HG02840 (cell line): ENCODE results near the gene FDX1.

Experiments
- ATAC-seq: cut with Tn5 transposase; IDR thresholded peaks from one replicate; pipeline ENCODE4 v1.9.1; 2021; ENCODE audit warnings: mild to moderate bottlenecking, moderate library complexity, moderate number of reproducible peaks; ENCODE audit not compliant: unreplicated experiment, low FRiP score

Gene FDX1

DNA sequence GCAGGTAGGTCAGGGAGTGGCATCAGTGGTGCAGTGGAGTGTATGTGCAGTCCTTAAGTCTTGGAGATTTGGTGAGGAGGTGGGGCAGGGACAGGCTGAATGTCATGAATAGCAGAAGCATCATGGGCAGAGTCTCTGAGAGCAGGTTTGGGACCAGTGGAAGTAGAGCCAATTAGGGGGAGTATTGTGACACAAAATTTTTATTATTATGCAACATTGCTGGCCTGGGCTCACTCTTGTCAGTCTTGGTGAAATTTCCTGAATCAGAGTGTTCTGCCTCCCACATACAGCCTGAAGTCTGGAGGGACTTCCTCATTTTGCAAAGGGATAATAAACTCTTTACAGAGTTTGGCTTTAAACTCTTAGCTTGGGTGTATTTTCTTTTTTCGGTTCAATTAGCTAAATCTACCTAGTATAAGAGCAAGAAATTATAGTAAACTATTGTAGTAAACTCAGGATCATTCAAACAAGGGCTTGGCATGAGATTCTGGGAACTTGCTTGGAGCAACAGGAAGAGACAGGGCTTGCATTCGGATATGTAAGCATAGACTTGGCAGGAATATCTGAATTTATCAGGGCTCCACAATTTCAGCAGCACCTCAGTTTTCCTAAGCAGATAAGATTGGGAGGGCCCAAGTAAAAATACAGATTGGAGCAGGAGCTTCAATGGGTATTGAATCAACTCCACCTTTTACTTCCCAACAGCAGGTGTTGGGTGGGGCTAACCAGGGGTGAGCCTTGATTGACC is 67.7 kb downstream of the FDX1 start:
- no peak for ATAC-seq

DNA sequence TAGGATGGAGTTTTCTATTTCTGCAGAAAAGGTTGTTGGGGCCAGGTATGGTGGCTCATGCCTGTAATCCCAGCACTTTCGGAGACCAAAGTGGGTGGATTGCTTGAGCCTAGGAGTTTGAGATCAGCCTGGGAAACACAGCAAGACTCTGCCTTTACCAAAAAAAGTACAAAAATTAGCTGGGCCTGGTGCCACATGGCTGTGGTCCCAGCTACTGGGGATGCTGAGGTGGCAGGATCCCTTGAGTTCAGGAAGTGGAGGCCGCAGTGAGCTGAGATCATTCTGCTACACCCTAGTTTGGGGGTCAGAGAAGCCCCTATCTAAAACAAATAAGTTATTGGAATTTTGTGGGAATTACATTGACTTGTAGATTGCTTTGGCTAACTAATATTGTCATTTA is 71.7 kb downstream of the FDX1 start:
- no peak for ATAC-seq

DNA sequence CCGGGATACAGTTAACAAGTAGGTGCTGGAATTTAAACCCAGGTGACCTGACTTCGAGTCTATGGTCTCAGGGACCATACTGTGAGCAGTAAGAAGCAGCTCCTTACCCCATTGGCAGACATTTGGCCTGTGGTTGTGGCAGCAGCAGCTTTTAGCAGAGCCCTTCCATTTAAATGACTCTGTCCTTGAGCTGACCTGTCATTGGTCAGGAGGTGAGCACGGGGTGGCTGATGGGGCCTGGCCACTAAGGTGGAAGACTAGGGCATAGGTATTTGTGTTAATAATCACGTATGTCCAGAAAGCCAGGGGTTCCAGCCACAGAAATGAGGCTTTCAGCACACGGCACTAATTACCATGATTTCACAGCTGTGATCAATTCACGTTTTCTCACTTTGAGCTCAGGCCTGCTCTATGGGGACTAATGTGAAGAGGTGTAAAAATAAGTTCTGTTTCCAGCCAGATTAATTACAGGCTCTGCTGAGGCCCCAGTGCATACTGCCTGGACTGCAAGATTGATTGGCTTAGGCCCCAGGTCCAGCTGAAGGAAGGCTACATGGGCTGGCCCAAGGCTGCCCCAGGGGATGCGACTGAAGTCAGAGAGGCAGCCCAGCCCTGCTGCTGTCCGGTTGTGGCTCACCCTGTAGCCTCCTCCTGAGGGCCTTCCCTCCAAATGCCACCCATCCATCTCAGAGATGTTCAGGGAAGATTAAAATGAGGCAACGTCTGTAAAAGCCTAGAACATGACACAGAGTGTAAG is 76.0 kb downstream of the FDX1 start:
- no peak for ATAC-seq

DNA sequence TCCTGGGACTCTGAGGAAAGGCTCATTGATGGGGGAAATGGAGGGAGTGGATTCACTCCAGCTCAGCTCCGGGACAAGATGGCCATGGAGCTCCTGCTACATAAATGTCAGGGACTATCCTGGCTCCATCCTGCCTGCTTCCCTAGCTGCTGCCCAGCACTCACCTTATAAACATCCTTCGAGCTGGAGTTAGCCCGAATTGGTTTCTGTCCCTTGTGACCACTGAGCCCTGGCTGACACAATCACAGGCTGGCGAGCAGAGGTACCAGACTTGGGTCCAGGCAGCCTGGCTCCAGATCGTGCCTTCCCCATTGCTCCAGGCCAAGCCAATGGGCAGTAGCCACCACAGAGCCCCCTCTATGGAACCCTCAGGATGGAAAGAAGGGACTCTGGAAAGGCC is 77.6 kb downstream of the FDX1 start:
- ATAC-seq, result no peak

DNA sequence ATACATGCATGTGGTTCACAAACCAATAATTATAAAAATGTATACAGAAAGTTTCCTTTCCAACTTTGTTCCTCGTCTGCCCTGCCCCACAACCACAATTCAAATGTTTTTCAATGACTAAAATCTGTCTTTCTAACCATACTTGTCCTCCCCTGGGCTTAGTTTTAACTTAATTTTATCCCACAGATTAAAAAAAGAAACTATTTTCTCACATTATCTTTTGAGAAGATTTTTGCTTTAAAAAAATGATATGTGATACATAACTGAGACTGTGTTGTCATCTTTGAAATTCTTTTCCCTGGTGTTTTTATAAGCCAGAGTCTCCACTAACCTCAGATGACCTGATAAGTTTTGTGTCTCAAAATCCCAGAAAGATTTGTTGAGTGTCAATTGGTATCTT is 79.0 kb downstream of the FDX1 start:
- no peak for ATAC-seq

DNA sequence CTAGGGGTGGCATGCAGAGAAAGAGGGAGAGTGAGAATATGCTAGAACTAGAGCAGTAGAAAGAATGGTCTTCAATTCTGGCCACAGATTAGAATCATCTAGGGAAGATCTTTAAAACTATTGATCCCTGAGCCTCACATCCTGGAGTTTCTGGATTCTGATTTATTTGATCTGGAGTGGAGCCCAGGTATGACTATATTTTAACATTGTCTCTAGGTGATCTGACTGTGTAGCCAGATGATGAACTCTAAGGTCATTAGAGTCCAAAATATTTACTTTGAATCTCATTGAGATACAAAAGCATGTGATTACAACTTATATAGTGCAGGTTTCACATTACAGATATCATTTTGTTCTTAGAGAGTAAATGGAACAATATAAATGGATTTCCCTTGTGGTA is 79.7 kb downstream of the FDX1 start:
- ATAC-seq, result no peak

DNA sequence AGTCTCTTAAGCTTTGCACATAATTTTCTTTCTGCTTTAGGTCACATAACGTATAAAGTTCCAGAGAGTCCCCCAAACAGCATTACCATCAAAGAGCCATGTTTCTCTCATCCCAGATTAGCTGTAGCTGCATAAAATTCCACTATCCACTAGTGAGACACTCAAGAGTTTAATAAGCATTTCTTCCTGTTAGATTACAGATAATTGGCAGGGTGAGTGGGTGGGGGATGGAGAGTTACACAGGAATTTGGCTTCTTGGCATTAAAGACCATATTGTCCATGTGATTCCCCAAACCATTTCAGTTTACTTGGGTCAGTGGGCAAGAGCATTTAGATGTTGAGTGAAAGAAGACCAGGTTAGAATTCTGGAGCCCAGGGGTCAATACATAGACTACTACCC is 82.3 kb downstream of the FDX1 start:
- ATAC-seq, result no peak

DNA sequence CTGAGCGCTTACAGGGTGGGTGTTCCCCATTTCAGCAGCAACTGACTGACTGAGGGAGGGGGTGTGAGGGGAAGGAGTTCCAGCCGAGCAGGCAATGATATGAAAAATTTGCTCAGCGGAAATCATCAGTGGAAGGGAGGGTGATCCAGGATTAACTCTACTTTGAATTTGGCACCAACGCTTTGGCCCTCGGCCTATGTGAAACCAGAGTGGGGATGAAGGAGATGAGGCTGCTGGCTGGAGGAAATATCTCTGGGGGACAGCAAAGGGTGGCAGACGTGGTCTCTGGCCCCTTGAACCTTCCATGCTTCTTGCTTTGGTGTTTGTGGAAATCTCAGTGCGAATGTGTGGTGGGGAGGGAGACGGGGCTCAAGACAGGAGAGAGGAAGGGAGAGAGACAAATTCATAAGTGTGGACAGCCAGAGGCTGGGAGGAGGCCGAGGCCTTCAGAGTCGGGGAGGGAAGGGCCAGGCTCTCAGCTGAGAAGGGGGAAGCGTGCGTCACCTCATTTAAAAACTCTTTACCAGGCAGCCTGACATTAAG is 83.6 kb downstream of the FDX1 start:
- no peak for ATAC-seq

DNA sequence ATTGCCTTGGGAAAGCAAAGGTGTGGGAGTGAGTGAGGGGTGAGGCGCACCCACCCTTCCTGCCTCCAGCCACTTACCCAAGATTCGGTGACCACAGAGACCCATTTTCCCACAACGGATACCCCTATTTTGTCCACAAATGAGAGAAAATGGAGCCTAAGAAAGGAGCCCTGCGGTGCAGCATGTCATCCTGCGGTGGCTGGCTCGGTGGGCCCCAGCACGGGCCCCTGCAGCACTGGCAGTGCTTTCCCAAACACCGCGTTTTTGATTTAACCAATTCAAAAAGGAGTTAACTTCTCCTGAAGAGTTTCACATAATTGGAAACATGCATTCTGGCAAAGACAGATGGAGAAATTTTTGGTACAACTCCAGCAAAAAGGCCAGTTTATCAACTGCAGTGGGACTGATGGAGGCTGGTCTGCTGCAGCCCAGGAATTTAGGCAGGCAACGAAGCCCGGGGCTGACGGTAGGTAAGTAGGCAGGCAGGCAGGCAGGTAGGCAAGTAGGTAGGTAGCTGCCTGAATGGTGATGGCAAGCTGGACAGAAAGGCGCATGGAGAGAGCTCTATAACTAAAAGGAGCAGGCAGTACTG is 84.2 kb downstream of the FDX1 start:
- no peak for ATAC-seq
